GM18907 (cell line): ENCODE results near the gene CAPNS2.

Source experiments
- ATAC-seq: cut with Tn5 transposase; IDR thresholded peaks from one replicate; pipeline ENCODE4 v1.9.1; 2021; ENCODE audit warnings: mild to moderate bottlenecking, moderate library complexity; ENCODE audit not compliant: unreplicated experiment

The CAPNS2 gene

GRCh38 chr16:55566432-55567175, at the start of gene CAPNS2:
TSS of gene CAPNS2 (plus strand) at chr16:55566684. CDS start at chr16:55566757, 73 bp downstream.
- ATAC-seq: no peak

GRCh38 chr16:55521792-55522191, 44.7 kb upstream of the CAPNS2 start:
- no peak for ATAC-seq

- no peak for ATAC-seq
These were observed 40.0 kb upstream of the CAPNS2 start for GRCh38 chr16:55526441-55526840.

- no peak for ATAC-seq
These were observed 38.6 kb upstream of the CAPNS2 start for GRCh38 chr16:55527885-55528284.

GRCh38 chr16:55529018-55529417, 37.5 kb upstream of the CAPNS2 start:
- no peak for ATAC-seq

DNA sequence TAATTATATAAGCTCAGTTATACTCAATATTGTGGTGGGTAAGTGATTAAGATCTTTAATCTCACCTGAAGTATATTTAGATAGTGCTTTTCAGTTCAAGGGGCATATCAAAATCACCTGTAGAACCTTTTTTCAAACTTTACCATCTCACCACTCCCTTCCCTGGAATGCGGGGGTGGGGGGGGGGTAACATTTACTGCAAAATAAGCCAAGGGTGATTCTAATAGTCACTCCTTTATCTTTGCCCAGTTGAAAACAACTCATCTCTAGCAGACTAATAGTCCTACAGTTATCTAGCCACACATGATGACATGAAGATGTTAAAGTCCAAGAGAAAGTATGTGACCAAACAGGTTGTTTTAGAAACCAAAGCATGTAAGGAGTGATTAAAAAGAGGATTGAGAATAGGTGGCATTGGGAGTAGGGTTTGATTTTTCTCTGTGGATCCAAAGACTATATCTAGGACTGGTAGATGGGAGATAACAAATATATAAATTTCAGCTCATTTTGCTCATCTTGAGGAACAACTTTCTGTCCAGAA, 36.1 kb upstream of the CAPNS2 start:
- no peak for ATAC-seq

DNA sequence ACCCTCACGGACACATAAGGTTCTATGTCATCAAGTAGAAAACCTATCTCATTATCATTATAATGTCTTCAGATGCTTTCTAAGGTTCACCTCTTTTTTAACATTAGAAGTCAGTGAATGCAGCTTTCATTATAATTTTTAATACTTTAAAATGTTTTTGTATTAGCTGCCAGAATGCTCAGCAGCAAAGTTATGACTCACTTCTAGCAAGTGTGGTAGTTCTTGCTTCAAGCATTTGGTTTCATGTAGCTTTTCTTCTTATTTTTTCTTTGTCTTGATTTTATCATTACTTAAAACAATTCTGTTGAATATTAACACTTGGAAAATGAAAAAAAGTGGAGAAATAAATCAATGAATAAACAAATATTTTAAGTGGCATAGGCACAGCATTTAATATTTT, 34.3 kb upstream of the CAPNS2 start:
- ATAC-seq: no peak

DNA sequence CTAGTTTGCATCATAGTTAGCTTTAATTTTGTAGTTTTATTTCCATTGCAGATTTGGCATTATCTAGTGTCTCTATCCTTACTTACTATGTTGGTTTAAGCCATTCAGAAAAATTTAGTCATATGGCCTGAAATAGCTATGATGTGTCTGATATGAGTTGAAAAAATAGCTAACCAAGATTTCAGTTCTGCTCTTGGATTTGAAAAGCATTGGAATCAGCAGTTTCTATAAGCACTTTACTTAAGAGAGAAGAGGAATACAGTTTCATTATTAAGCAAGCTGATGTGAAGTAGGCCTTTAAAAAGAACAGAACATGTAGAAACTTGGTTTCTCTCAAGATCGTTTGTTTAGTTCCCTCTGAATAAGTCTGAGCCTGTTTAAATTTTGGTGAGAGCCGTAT, 31.7 kb upstream of the CAPNS2 start:
- ATAC-seq: no peak

GRCh38 chr16:55539049-55539448, 27.4 kb upstream of the CAPNS2 start:
- no peak for ATAC-seq

DNA sequence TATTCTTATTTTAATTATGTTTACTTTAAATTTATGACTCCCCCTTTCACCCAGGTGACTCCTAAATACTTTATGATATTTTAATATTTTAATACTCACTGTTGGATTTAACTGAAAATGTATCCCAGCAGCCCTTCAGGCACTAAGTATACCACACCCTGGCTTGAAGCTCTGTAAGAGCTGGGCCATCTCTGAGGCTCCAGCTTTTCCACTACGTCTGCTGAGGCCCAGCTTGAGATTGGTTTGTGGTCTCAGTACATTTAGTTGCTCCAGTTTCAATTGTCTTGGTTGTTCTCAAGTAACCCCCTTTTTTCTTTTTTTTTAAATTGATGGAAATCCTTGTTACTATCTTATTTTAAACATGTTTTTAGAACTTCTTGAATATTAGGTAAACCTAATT, 27.0 kb upstream of the CAPNS2 start:
- ATAC-seq: no peak

GRCh38 chr16:55540221-55540620, 26.3 kb upstream of the CAPNS2 start:
- ATAC-seq: no peak

DNA sequence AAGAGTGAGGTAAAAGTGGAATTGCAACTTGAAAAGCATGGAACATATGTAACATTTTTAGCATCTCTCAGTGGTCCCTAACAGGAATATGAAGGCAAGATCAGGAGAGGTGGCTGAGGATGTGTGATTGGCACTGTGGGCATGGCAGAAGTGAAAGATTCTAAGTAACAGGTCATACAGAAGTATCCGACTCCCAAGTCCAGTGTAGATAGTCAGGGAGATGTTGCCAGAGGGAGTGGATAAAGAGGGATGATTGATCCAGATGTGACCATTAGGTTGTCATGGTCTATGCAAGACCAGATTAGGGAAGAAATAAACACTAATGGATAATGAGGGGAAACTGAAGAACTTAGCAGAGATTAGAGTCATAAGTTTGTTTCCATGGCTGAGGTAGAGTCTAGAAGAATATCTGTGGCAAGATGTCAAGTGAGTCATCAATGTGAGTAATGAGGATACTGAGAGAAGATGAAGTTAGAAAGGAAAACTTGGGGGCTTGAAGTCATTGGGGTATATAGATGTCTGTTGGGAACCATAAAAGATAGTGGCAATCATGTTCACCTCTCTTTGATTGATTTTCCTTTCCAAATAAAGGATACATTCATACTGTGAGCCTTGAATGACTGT, 23.9 kb upstream of the CAPNS2 start:
- no peak for ATAC-seq

GRCh38 chr16:55543472-55543871, 23.0 kb upstream of the CAPNS2 start:
- ATAC-seq: no peak

GRCh38 chr16:55552621-55553020, 13.9 kb upstream of the CAPNS2 start:
- ATAC-seq: no peak

- ATAC-seq: no peak
These were observed 11.0 kb upstream of the CAPNS2 start for GRCh38 chr16:55555436-55555835.

GRCh38 chr16:55557186-55557585, 9.3 kb upstream of the CAPNS2 start:
- ATAC-seq: no peak

DNA sequence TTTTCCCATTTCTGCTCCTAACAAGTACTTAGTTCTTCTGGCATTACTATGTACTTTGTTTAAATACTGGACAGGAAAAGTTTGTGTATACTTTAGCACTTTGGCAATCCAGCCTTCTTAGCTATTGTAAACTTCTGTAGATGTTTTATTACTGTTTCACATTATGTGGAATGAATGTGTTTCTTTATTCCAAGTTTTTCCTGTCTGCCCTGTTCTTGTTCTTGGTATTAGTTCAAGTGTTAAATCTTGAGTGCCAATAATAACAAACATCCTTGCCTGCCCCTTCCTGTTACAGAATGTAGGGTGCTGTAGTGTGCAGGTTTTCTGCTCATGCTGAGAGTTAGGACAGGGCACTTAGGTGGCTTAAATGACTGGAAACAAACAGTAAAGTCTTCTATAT, 7.3 kb upstream of the CAPNS2 start:
- no peak for ATAC-seq

- ATAC-seq: no peak
These were observed 6.5 kb upstream of the CAPNS2 start for GRCh38 chr16:55559933-55560516.

DNA sequence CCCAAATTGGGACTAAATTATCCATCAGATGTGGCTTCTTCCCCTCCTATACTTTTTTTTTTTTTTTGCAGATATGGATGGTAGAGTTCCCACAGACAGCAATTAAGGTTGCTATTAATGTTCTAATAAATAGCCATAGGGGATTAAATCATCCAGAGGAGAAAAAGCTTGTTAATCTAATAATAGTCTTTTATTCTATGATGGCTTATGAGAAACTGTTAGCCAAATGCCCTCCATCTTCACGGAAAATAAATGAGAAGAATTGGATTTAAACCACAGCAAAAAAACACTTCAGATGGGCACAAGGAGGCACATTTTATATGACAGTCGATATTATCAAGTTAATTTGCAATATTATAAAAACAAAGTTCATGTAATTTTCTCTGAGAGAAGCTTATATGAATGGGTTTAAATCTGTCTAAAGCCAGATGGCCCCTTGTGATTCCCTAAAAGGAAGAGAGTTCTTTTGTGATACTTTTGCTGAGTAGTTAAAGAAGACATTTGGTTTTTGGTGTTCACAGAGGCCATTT, 5.1 kb upstream of the CAPNS2 start:
- ATAC-seq: no peak

DNA sequence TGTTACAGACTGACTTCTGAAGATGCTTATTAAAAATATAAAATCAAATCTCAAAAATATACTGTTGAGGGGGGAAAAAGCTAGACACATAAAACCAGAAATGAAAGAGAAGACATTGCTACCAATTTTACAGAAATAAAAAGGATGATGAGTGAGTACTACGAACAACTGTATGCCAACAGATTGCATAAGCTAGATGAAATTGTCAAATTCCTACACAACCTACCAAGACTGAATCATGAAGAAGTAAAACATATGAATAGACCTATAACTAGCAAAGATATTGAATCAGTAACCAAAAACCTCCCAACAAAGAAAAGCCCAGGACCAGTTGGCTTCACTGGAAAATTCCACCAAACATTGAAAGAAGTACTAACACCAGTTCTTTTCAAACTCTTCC, 3.5 kb upstream of the CAPNS2 start:
- no peak for ATAC-seq

GRCh38 chr16:55563797-55564196, 2.7 kb upstream of the CAPNS2 start:
- ATAC-seq: no peak

DNA sequence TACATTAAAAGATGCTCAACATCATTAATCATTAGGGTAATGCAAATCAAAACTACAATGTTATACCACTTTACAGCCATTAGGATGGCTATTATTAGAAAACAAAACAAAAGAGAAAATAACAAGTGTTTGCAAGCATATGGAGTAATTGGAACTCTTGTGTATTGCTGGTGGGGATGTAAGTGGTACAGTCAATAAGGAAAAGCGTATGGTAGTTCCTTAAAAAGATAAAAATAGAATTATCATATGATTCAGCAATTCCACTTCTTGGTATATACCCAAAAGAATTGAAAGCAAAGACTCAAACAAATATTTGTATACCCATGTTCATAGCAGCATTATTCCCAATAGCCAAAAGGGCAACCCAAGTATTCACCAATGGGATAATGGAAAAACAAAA, 1.4 kb upstream of the CAPNS2 start:
- no peak for ATAC-seq
